GM23338 (cell line): Measurements from ENCODE around the gene PASD1. TPM values are rescaled to one million over a fixed set of nuclear protein-coding genes. Genes with fewer than 3 reads are reported as not detected.

Experiments
- ATAC-seq: fragments of 200-7000 bp; cut with Tn5 transposase; 3 replicates; pipeline ENCODE4 v1.9.1; 2020
- DNase-seq: peaks from one replicate; pipeline ENCODE4 v3.0.0-alpha.2; 2015; ENCODE audit warnings: low spot score
- H2AFZ ChIP-seq: fragments of 200-600 bp; sonication (generic); 2 replicates; pipeline ENCODE4 v1.8.0; 2016; ENCODE audit warnings: antibody characterized with exemption, mild to moderate bottlenecking, moderate library complexity
- H3F3A ChIP-seq: fragments of 200-600 bp; sonication (generic); replicated peaks from 2 replicates; pipeline ENCODE4 v1.8.0; 2017; ENCODE audit warnings: antibody characterized with exemption, mixed run types, low read depth
- H3K27ac ChIP-seq: fragments of 200-600 bp; sonication (generic); 2 replicates; pipeline ENCODE4 v1.6.1; 2016; ENCODE audit warnings: low read depth
- H3K27me3 ChIP-seq: fragments of 200-600 bp; sonication (generic); 2 replicates; pipeline ENCODE4 v1.8.0; 2016; ENCODE audit warnings: mild to moderate bottlenecking, mixed run types, moderate library complexity; ENCODE audit not compliant: insufficient read depth
- H3K36me3 ChIP-seq: fragments of 200-600 bp; sonication (generic); 2 replicates; pipeline ENCODE4 v1.8.0; 2016; ENCODE audit warnings: mild to moderate bottlenecking; ENCODE audit not compliant: insufficient read depth
- H3K4me1 ChIP-seq: fragments of 200-600 bp; sonication (generic); 2 replicates; pipeline ENCODE4 v1.8.0; 2016; ENCODE audit warnings: mild to moderate bottlenecking, moderate library complexity; ENCODE audit not compliant: insufficient read depth
- H3K4me2 ChIP-seq: fragments of 200-600 bp; sonication (generic); 2 replicates; pipeline ENCODE4 v1.7.1; 2017; ENCODE audit warnings: mixed run types
- H3K4me3 ChIP-seq: fragments of 200-600 bp; sonication (generic); 2 replicates; pipeline ENCODE4 v1.6.1; 2016; ENCODE audit warnings: mixed run types
- H3K79me2 ChIP-seq: fragments of 200-600 bp; sonication (generic); replicated peaks from 2 replicates; pipeline ENCODE4 v1.8.0; 2017; ENCODE audit warnings: mild to moderate bottlenecking; ENCODE audit not compliant: insufficient read depth
- H3K9me2 ChIP-seq: fragments of 200-600 bp; sonication (generic); 2 replicates; pipeline ENCODE4 v1.8.0; 2017; ENCODE audit not compliant: insufficient read depth
- H4K20me1 ChIP-seq: fragments of 200-600 bp; sonication (generic); replicated peaks from 2 replicates; pipeline ENCODE4 v1.8.0; 2017; ENCODE audit warnings: mild to moderate bottlenecking; ENCODE audit not compliant: insufficient read depth
- H3K27ac Mint-ChIP-seq: 2 replicates; pipeline ENCODE4 v1.8.0; 2020; ENCODE audit warnings: inconsistent platforms, mild to moderate bottlenecking, moderate library complexity, mixed read lengths
- H3K27me3 Mint-ChIP-seq: 3 replicates; pipeline ENCODE4 v1.8.0; 2022; ENCODE audit warnings: low read depth, mild to moderate bottlenecking, moderate library complexity, mixed read lengths, inconsistent platforms; ENCODE audit not compliant: insufficient read depth, poor library complexity
- H3K36me3 Mint-ChIP-seq: 3 replicates; pipeline ENCODE4 v1.8.0; 2021; ENCODE audit warnings: low read depth, mild to moderate bottlenecking, inconsistent platforms, moderate library complexity, mixed read lengths
- H3K4me1 Mint-ChIP-seq: 3 replicates; pipeline ENCODE4 v1.8.0; 2020; ENCODE audit warnings: mild to moderate bottlenecking, inconsistent platforms, mixed read lengths
- H3K4me3 Mint-ChIP-seq: 3 replicates; pipeline ENCODE4 v1.8.0; 2021; ENCODE audit warnings: moderate library complexity, mild to moderate bottlenecking, inconsistent platforms, mixed read lengths
- H3K9me3 Mint-ChIP-seq: 3 replicates; pipeline ENCODE4 v1.8.0; 2020; ENCODE audit warnings: moderate library complexity, mild to moderate bottlenecking, inconsistent platforms, mixed read lengths
- CREB1 ChIP-seq: fragments of 250-450 bp; sonication (Bioruptor Pico); IDR thresholded peaks from 2 replicates; pipeline ENCODE4 v1.5.0; 2020; ENCODE audit warnings: low read depth, mild to moderate bottlenecking, moderate library complexity
- ETS1 ChIP-seq: IDR thresholded peaks from 2 replicates; pipeline ENCODE4 v1.6.1; 2016; ENCODE audit warnings: antibody characterized with exemption
- EZH2 ChIP-seq: fragments of 200-600 bp; sonication (generic); IDR thresholded peaks from one replicate; pipeline ENCODE4 v1.8.0; 2017; ENCODE audit warnings: antibody characterized with exemption, mild to moderate bottlenecking, low read depth; ENCODE audit not compliant: unreplicated experiment
- POLR2AphosphoS5 ChIP-seq: IDR thresholded peaks from 2 replicates; pipeline ENCODE4 v1.6.1; 2016; ENCODE audit warnings: antibody characterized with exemption, low read depth
- STAT1 ChIP-seq: IDR thresholded peaks from one replicate; pipeline ENCODE4 v1.6.1; 2016; ENCODE audit warnings: antibody characterized with exemption; ENCODE audit not compliant: unreplicated experiment
- ZNF114 ChIP-seq: fragments of 250-450 bp; sonication (Bioruptor Pico); IDR thresholded peaks from 2 replicates; pipeline ENCODE4 v1.5.0; 2020; ENCODE audit warnings: mild to moderate bottlenecking, moderate library complexity
- ZNF331 ChIP-seq: fragments of 250-450 bp; sonication (Bioruptor Pico); IDR thresholded peaks from 2 replicates; pipeline ENCODE4 v1.5.0; 2020; ENCODE audit warnings: low read depth, mild to moderate bottlenecking, moderate library complexity
- ZNF462 ChIP-seq: fragments of 250-450 bp; sonication (Bioruptor Pico); IDR thresholded peaks from 2 replicates; pipeline ENCODE4 v1.5.0; 2020; ENCODE audit warnings: mild to moderate bottlenecking, moderate library complexity
- polyA plus RNA-seq: library from polyadenylated mRNA; unstranded; fragments of >200 nt; fragmentation: Nextera tagmentation; extraction: Ambion mirVana; gene quantifications from 2 replicates; pipeline ENCODE4 v1.2.1, GENCODE V29; 2016
- total RNA-seq: library from RNA; depleted of rRNA; stranded (reverse); fragments of >200 nt; shearing (Covaris generic); gene quantifications from 2 replicates; pipeline ENCODE4 v1.2.3, GENCODE V29; 2014

PASD1 gene
- total and polyA plus RNA-seq, 2 experiments from 2014 or later = 0.24 TPM; not detected in 1

- Histone ChIP-seq H3K4me1 (no peaks in the 10 kb centered on the region), H4K20me1 (no peaks in the 10 kb centered on the region), H3K79me2 (no peaks in the 10 kb centered on the region), H2AFZ (no peak overlapping the region), H3K27me3 (no peaks in the 10 kb centered on the region), H3K27ac (no peak overlapping the region), H3K36me3 (no peaks in the 10 kb centered on the region), H3K4me3 (no peak overlapping the region), H3K9me2 (no peaks in the 10 kb centered on the region), H3F3A (no peaks in the 10 kb centered on the region), H3K4me2 (no peak overlapping the region)
- TF ChIP-seq ZNF114 (CRISPR knock-in tag) = no peak
- TF ChIP-seq ZNF462 (CRISPR knock-in tag) = no peak
- no peak for TF ChIP-seq CREB1
- TF ChIP-seq ETS1 = no peak
- Mint-ChIP-seq H3K27ac (no peak overlapping the region), H3K9me3 (peaks cover 5% of the 10 kb centered on the region), H3K4me1 (peaks cover 8% of the 10 kb centered on the region; the same call in 2 of the 3 replicates), H3K27me3 (no peaks in the 10 kb centered on the region), H3K36me3 (no peaks in the 10 kb centered on the region), H3K4me3 (no peak overlapping the region)
- ATAC-seq = no peak
- no peak for DNase-seq
These were observed 41.5 kb downstream of the PASD1 start for GRCh38 chrX:151604931-151605330.

GRCh38 chrX:151609222-151609621, 45.7 kb downstream of the PASD1 start:
- H3K27ac Mint-ChIP-seq = no peak overlapping the region
- no peak overlapping the region for H3K4me3 ChIP-seq
- no peak for DNase-seq
- TF ChIP-seq EZH2 (no peak), ZNF331 (no peak), ZNF114 (CRISPR knock-in tag) (no peak), POLR2AphosphoS5 (no peak), STAT1 (no peak)
- no peaks in the 10 kb centered on the region for H3K79me2 ChIP-seq
- no peaks in the 10 kb centered on the region for H3K36me3 ChIP-seq
- H3F3A ChIP-seq = no peaks in the 10 kb centered on the region
- H3K27me3 ChIP-seq = no peaks in the 10 kb centered on the region
- H3K9me2 ChIP-seq = no peaks in the 10 kb centered on the region
- no peak overlapping the region for H3K4me2 ChIP-seq
- H4K20me1 ChIP-seq = no peaks in the 10 kb centered on the region
- no peaks in the 10 kb centered on the region; the same call in 2 of the 3 replicates for H3K9me3 Mint-ChIP-seq
- H3K4me1 Mint-ChIP-seq = peaks cover 8% of the 10 kb centered on the region; the same call in 2 of the 3 replicates
- no peak overlapping the region for H3K27ac ChIP-seq
- ATAC-seq = no peak
- no peak overlapping the region for H3K4me3 Mint-ChIP-seq
- peaks cover 1% of the 10 kb centered on the region for H3K27me3 Mint-ChIP-seq
- H2AFZ ChIP-seq = no peak overlapping the region
- no peaks in the 10 kb centered on the region for H3K36me3 Mint-ChIP-seq
- no peaks in the 10 kb centered on the region for H3K4me1 ChIP-seq
